GM20000 (cell line): ENCODE data around the gene PLEKHG5.

Experiments
- DNase-seq: peaks from one replicate; pipeline ENCODE4 v3.0.0; 2012; ENCODE audit warnings: low spot score
- TF ChIP-seq, protein P1 (sequence below): IDR thresholded peaks from 2 replicates; pipeline ENCODE4 v1.5.1; 2012; ENCODE audit warnings: mild to moderate bottlenecking, control low read depth; ENCODE audit errors: extremely low read depth, missing control alignments

Gene PLEKHG5

GRCh38 chr1:6473974-6474814 lies 17.3 kb downstream of the PLEKHG5 start:
- no peak for DNase-seq
- TF ChIP-seq, protein P1, sequence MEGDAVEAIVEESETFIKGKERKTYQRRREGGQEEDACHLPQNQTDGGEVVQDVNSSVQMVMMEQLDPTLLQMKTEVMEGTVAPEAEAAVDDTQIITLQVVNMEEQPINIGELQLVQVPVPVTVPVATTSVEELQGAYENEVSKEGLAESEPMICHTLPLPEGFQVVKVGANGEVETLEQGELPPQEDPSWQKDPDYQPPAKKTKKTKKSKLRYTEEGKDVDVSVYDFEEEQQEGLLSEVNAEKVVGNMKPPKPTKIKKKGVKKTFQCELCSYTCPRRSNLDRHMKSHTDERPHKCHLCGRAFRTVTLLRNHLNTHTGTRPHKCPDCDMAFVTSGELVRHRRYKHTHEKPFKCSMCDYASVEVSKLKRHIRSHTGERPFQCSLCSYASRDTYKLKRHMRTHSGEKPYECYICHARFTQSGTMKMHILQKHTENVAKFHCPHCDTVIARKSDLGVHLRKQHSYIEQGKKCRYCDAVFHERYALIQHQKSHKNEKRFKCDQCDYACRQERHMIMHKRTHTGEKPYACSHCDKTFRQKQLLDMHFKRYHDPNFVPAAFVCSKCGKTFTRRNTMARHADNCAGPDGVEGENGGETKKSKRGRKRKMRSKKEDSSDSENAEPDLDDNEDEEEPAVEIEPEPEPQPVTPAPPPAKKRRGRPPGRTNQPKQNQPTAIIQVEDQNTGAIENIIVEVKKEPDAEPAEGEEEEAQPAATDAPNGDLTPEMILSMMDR = no peak

DNA sequence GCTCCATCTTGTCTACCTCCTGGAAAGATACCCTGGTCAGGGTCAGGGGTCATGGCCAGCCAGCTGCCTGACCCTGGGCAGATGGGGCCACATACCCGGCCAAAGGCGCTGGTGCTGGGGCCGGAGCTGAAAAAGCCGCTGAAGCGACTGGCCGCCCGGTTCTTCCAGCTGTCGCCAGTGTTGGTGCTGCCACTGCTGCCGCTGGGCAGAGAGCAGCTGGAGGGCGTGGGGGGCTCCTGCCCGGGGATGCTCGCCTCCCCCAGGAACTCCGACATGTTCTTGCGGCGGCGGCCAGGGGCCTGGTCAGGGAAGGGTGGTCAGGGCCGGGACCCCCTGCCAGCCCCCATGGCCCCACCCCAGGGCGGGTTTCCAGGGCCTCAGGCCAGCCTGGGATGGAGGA lies 18.3 kb downstream of the PLEKHG5 start:
- TF ChIP-seq, protein P1 = no peak
- no peak for DNase-seq

GRCh38 chr1:6472391-6472790 lies 19.1 kb downstream of the PLEKHG5 start:
- DNase-seq = no peak
- TF ChIP-seq, protein P1 = peak; percentile 24

- TF ChIP-seq, protein P1 = no peak
These were observed 19.5 kb downstream of the PLEKHG5 start for GRCh38 chr1:6471970-6472368.

GRCh38 chr1:6471086-6471969 lies 20.1 kb downstream of the PLEKHG5 start:
- no peak for DNase-seq
- TF ChIP-seq, protein P1 = no peak

More at GRCh38 chr1:6471970-6472368, 19.5 kb downstream of the PLEKHG5 start:
- DNase-seq = no peak

DNA sequence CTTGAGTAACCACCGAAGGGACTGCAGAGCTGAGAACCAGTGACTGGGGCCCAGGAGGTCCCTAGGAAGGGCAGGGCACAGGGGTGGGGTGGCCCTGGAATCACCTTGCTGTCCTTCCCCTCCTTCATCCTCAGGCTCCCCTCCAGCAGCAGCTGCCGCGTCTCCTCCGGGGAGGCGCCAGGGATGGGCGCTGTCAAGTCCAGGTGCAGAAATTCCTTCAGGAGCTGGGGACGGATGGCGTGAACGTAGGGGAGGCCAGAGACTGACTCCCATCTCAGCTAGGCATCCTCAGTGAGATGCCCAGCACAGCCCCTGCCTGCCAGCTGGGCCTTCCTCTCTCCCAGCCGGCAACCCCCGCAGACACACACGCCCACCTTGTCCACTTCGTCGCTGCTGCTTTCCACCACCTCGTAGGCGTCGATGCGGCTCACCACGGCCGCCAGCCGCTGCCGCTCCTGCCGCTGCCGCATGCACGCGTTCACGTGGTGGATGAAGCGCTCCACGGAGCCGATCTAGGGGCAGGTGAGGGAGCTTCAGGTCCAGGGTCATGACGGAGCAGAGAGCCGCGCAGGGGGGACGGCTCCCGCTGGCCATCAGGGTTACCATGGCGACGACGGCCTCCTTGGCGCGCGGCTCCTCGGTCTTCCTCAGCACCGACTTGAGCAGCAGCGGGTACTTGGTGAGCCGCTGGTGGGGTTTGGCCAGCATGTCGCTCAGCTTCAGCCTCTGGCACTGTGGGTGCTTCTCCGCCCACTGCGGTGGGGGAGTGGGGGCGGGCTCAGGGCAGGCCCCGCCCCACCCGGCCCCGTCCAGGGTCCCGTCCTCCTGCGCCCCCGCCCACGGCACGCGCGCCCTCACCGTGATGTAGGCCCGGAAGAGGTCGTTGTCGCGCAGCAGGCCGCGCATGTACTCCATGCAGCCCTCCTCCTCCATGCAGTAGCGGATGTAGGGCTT lies 21.1 kb downstream of the PLEKHG5 start:
- DNase-seq = no peak
- TF ChIP-seq, protein P1 = no peak
